Measurements from ENCODE around the gene FITM1.

The FITM1 gene

GRCh38 chr14:24167469-24168114 lies 37.1 kb downstream of the FITM1 start:
- no peak for DNase-seq

DNA sequence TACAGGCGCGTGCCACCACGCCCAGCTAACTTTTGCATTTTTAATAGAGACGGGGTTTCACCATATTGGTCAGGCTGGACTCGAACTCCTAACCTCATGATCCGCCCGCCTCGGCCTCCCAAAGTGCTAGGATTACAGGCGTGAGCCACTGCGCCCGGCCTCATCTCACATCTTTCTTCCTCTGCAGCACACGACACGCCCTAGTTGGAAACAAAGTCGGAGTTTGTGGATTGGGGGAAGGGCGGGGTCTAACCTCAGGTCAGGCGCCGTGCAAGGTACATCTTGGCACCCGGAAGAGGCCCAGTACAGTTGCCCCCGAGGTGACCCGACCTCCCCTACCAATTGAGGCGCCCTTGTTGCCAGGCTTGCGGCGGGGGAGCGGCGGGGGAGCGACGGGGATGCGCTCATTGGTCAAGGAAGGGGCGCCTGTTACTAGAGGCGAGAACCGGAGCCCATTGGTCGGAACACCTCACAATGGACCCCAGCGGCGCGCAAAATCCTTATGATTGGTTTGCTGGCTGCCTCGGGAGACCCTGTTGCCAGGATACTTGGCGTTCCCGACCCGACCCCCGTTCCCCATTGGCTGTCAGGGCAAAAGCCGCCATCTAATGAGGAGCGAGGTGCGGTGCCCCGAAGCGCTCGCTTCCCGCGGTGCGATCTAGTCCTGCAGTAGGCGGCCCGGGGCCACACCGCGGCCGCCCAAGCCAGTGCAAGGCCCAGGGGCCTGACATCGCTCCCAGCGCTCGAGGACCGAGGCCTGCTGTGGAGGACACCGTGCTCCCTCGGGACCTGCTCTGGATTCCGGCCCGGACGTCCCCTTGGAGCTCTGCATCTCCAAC lies 41.2 kb downstream of the FITM1 start, which contains the start of gene REC8:
Gene REC8, plus strand, starts transcription at position 659 of the 839 bp plus-strand sequence. CDS start 473 bp downstream, outside the sequence.
- DNase-seq = peak; percentile 16 to 37

DNA sequence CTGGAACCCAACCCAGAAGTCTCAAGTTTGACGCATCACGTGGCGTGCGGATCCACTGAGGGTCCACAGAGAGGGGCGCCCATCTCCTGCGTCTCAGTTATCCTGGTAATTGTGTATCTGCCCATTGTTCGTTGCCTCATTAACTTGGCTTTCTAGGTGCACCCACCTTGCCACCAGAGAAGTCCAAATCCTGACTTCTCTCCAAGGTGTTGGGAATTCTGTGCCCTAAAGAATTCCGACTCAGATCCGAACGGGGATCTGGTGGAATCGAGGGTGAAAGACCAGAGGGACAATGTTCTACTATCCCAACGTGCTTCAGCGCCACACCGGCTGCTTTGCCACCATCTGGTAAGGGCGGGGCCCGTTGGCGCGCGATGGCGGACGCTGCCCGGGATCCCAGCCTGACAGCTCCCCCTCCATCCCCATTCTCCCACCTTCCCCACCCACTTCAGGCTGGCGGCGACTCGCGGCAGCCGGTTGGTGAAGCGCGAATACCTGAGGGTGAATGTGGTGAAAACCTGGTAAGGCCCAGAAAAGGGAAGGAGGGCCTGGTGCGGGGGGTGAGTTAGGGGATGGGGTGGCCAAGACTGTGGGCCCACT lies 41.9 kb downstream of the FITM1 start:
- no peak for DNase-seq

GRCh38 chr14:24172871-24173281 lies 42.4 kb downstream of the FITM1 start:
- no peak for DNase-seq

- DNase-seq = no peak
Observed at GRCh38 chr14:24176599-24176998, 46.1 kb downstream of the FITM1 start.

DNA sequence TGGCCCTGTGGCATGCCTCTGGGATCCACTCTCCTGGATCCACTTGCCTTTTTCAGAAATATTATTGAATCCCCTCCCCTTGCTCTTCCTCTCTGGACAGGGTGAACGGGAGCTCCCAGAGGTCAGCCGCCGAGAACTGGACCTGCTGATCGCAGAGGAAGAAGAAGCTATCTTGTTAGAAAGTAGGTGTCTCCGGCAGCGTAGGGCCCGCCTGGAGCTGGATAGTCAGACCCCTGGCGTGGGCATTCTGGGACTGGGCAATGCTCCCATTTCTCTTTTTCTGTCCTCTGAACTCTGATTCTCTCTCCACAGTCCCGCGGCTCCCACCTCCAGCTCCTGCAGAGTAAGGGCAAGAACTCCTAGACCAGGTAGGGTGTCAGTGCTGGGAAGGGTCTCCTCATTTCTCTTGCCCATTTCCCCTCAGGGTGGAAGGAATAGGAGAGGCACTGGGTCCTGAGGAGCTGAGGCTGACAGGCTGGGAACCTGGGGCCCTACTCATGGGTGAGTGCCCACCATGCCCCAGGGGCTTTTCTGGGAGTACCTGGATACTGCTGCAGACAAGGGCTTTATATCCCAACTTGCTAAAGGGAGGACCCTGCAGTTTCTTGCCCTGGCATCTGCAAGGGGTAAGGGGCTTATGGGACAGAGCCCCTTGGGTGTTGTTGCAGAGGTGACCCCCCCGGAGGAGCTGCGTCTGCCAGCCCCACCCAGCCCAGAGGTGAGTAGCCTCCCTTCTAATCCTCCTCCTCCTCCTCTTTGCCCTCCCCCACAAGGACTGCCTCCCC lies 46.8 kb downstream of the FITM1 start:
- no peak for DNase-seq

GRCh38 chr14:24177891-24178290 lies 47.4 kb downstream of the FITM1 start:
- no peak for DNase-seq

GRCh38 chr14:24178399-24179178 lies 48.1 kb downstream of the FITM1 start:
- DNase-seq = no peak

DNA sequence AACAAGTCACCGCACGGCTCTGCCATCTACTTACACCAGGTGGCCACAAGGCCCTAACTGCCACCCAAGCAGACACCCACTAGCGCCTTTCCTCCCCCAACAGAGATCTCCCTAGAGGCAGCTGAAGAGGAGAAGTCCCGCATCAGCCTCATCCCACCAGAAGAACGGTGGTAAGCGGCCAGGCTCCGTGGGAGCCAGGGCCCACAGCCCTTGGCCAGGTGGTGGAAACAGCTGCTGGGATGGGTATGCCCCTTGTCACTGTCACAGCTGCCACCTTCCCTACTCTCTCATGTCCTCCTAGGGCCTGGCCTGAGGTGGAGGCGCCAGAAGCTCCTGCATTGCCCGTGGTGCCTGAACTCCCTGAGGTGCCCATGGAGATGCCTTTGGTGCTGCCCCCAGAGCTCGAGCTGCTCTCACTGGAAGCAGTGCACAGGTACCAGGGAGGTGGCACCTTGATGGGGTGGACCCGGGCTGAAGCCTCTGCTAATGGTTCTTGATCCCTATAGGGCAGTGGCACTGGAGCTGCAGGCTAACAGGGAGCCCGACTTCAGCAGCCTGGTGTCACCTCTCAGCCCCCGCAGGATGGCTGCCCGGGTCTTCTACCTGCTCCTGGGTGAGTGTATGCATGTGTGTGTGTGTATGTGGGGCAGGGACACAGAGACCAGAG lies 49.0 kb downstream of the FITM1 start:
- DNase-seq = no peak

GRCh38 chr14:24179961-24180796 lies 49.7 kb downstream of the FITM1 start:
- DNase-seq = no peak

DNA sequence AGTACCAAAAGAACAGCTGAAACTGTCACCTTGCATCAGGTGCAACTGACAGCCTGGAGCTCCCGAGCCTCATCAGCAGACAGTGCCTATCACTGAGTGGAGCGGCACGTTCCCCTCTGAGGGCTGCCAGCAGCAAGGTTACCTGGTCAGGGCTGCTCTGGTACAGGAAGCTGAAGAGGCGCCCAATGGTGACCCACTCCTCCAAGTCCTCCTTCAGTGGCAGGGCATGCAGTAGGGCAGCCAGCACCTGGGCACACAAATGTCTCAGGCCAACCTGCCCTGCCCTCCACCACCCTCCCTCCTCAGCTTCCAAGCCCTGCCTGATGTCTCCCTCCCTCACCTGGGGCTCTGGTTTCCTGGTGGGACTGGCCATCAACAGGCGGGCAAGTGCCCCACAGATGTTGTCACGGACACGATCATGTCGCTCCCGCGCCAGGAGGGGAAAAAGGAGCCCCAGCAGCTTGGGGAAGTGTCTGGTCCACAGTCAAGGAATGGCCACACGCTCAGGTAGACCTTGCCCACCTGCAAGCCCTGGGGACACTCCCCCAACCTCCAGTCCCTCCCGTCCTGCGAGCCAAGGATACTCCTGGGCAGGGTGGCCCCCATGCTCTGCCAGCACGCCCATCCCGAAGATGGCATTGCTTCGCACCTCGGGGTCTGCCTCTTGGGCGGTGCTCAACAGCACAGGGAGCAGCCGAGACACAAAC lies 51.1 kb downstream of the FITM1 start:
- DNase-seq = no peak

Measured in bone marrow (tissue), 2 donors.